Measurements from ENCODE around the gene LZTS2. TPM values are rescaled to one million over a fixed set of nuclear protein-coding genes. Genes with fewer than 3 reads are reported as not detected.

Gene LZTS2
- total RNA-seq, 1 experiment from 2014 or later, result 11.3 TPM

DNA sequence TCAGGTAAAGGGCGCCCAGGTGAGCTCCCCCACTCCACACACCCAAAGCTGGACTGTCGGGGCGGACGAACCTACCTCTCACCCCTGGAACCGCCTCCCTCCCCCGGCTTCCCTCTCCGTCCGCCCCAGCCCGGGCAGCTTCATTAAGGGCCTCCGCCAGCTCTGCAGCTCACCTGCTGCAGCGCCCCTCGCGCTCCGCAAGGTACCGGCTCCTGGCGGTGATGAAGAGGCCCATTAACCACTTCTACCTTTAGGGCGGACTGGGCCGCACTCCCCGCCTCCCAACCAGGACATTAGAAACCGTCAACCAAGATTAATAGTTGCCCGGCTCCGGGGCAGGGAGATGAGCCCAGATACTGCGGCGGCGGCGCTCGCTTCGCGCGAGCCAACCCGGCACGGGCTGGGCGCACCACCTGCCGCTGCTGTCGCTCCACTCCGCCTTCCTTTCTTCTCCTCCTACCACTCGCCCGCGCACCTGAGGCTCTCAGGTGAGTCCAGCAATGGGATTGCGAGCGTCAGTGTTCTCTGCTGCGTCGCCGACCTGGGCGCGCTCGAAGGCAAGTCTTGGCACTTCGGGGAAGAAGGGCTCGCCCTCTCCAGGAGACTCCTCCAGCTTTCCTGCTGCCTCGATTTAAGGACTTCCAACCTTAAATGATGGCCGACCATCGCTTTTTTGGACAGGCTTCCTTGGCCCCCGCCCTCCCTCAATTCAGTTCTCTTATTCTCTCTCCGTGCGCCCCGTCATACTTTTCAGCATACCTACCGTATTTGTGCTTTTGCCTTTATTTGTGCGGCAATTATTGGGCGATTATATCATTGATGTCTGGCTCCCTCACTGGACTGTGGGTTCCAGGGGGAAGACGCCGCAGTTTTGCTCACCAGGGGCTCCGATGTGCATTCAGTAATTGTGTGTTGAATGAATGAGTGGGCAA is 48.6 kb downstream of the LZTS2 start:
- no peaks in the 10 kb centered on the region for H3K79me2 ChIP-seq (ENCODE audit: low read length)
- H4K20me1 ChIP-seq (ENCODE audit: insufficient read depth, low read depth, low read length), result no peaks in the 10 kb centered on the region
- no peaks in the 10 kb centered on the region for H3K27me3 ChIP-seq (ENCODE audit: low read length)
- H3K4me1 ChIP-seq (ENCODE audit: low read length), result peaks cover 20% of the 10 kb centered on the region
- H3K9ac ChIP-seq (ENCODE audit: low read length), result no peak overlapping the region
- H2AFZ ChIP-seq (ENCODE audit: low read length), result no peak overlapping the region
- H3K27ac ChIP-seq (ENCODE audit: low read length), result no peak overlapping the region
- H3K4me2 ChIP-seq (ENCODE audit: low read depth, low read length, poor library complexity, severe bottlenecking), result no peak overlapping the region
- H3K9me2 ChIP-seq (replicated peaks; ENCODE audit: insufficient read depth, low read length), result no peaks in the 10 kb centered on the region
- no peaks in the 10 kb centered on the region for H3K9me3 ChIP-seq (ENCODE audit: low read length)
- H3K4me3 ChIP-seq (ENCODE audit: low read length), result no peak overlapping the region
- H3K36me3 ChIP-seq (ENCODE audit: insufficient read depth, low read length), result no peaks in the 10 kb centered on the region
- DNase-seq, result no peak

DNA sequence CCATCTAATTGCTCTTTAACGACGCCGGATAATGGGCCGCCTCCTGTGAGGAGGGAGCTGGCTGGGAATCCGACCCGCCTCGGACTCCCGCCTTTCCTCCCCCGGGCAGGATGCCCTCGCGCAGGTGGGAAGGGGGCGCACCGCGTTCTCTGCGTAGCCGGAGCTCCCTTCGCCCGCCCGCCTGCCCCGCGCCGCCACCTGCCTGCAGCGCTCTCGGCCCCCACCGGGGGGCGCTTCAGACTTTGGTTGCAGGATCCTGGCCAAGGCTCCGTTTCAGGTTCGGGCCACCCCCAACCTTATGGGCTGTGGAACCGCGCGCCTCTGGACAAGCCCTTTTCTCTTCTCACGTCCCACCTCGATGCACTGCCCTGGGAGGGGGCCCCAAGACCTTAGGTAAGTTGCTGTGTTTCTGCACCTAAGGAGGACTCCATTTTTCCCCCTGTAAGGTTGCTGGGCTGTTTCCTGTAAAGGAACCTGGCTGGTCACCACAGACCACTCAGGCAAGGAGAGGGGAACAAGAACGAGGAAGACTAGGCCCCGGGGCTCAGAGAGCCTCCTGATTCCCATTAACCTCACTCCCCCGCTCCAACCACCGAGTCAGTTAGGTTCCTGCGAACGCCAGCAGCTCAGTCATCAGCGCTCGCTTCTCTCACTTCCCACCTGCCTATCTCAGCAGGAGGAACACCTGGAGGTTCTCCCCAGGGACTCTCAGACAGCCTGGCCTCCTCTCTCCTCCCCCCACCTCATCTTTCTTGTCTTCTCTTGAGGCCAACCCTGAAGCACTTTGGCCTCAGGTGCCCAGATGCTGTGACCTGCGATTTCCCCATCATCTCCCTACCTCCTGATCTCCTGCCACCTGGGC is 50.8 kb downstream of the LZTS2 start:
- Histone ChIP-seq H2AFZ (ENCODE audit: low read length) (peak overlapping the region; percentile 96), H3K4me3 (ENCODE audit: low read length) (peak overlapping the region; percentile 69), H3K9ac (ENCODE audit: low read length) (peak overlapping the region; percentile 68)

DNA sequence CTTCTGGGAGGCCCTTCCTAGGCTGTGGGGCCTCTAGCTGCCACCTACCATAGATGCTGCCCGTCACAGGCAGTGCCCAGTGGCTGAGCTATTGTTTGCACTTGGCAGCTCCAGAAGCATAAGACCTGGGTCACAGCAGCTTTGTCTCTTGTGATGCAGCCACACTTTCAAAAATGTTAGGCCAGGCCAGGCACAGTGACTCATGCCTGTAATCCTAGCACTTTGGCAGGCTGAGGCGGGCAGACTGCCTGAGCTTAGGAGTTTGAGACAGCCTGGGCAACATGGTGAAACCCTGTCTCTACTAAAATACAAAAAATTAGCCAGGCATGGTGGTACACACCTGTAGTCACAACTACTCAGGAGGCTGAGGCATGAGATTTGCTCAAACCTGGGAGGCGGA is 52.7 kb downstream of the LZTS2 start:
- H4K20me1 ChIP-seq (ENCODE audit: insufficient read depth, low read depth, low read length), result no peaks in the 10 kb centered on the region
- no peak overlapping the region for H3K4me2 ChIP-seq (ENCODE audit: low read depth, low read length, poor library complexity, severe bottlenecking)
- no peak overlapping the region for H3K9ac ChIP-seq (ENCODE audit: low read length)

More for the DNA sequence above, 50.8 kb downstream of the LZTS2 start:
- H3K9me3 ChIP-seq (ENCODE audit: low read length), result no peaks in the 10 kb centered on the region
- no peaks in the 10 kb centered on the region for H3K9me2 ChIP-seq (replicated peaks; ENCODE audit: insufficient read depth, low read length)
- no peaks in the 10 kb centered on the region for H3K27me3 ChIP-seq (ENCODE audit: low read length)
- no peaks in the 10 kb centered on the region for H3K36me3 ChIP-seq (ENCODE audit: insufficient read depth, low read length)
- H3K4me2 ChIP-seq (ENCODE audit: low read depth, low read length, poor library complexity, severe bottlenecking), result peak overlapping the region; percentile 78
- peak; percentile 93 for DNase-seq
- H3K27ac ChIP-seq (ENCODE audit: low read length), result no peak overlapping the region
- no peaks in the 10 kb centered on the region for H3K79me2 ChIP-seq (ENCODE audit: low read length)
- H3K4me1 ChIP-seq (ENCODE audit: low read length), result peaks cover 14% of the 10 kb centered on the region
- H4K20me1 ChIP-seq (ENCODE audit: insufficient read depth, low read depth, low read length), result no peaks in the 10 kb centered on the region

DNA sequence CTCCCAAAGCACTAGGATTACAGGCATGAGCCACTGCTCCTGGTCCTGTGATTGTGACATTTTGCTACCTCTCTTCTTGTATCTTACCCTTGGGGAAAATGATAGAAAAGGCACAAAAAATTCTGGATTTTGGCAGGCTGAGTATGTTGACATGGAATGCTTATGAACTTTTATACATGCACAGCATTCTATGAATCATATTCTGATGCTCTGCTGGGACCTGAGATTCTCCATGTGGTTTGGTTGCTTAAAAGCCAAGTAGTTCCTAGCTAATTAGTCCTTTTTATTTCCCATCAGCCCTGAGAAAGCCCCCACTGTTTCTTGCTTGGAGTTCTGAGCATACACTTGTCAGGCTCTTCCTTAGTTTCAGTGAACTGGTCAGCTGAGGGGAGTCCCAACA is 53.9 kb downstream of the LZTS2 start:
- Histone ChIP-seq H3K79me2 (ENCODE audit: low read length) (peaks cover 16% of the 10 kb centered on the region), H3K27ac (ENCODE audit: low read length) (no peak overlapping the region), H3K4me1 (ENCODE audit: low read length) (peaks cover 22% of the 10 kb centered on the region)

More for the DNA sequence above, 52.7 kb downstream of the LZTS2 start:
- Histone ChIP-seq H3K27ac (ENCODE audit: low read length) (no peak overlapping the region), H3K79me2 (ENCODE audit: low read length) (peaks cover 6% of the 10 kb centered on the region), H3K4me1 (ENCODE audit: low read length) (peaks cover 17% of the 10 kb centered on the region), H2AFZ (ENCODE audit: low read length) (no peak overlapping the region), H3K36me3 (ENCODE audit: insufficient read depth, low read length) (no peaks in the 10 kb centered on the region), H3K9me3 (ENCODE audit: low read length) (no peaks in the 10 kb centered on the region), H3K27me3 (ENCODE audit: low read length) (no peaks in the 10 kb centered on the region), H3K4me3 (ENCODE audit: low read length) (no peak overlapping the region), H3K9me2 (replicated peaks; ENCODE audit: insufficient read depth, low read length) (no peaks in the 10 kb centered on the region)
- no peak for DNase-seq

DNA sequence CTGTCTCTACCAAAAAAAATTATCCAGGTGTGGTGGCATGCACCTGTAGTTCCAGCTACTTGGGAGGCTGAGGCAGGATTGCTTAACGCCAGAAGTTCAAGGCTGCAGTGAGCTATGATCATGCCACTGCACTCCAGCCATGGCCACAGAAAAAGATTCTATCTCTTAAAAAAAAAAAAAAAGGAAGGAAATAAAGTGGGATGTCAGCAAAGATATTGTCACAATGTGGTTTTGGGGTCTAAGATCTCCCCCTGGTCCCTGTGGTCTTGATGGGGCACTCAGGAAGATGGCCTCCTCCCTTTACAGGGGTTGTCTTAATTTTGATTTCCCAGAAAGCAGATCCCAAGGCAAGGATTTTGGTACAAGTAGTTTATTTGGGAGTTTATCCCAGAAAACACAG is 54.7 kb downstream of the LZTS2 start:
- no peaks in the 10 kb centered on the region for H3K9me3 ChIP-seq (ENCODE audit: low read length)
- H3K9ac ChIP-seq (ENCODE audit: low read length), result no peak overlapping the region
- H3K4me2 ChIP-seq (ENCODE audit: low read depth, low read length, poor library complexity, severe bottlenecking), result no peak overlapping the region
- no peaks in the 10 kb centered on the region for H3K9me2 ChIP-seq (replicated peaks; ENCODE audit: insufficient read depth, low read length)
- H2AFZ ChIP-seq (ENCODE audit: low read length), result no peak overlapping the region
- H3K27me3 ChIP-seq (ENCODE audit: low read length), result no peaks in the 10 kb centered on the region
- no peak overlapping the region for H3K27ac ChIP-seq (ENCODE audit: low read length)
- no peak overlapping the region for H3K4me3 ChIP-seq (ENCODE audit: low read length)
- peaks cover 22% of the 10 kb centered on the region for H3K79me2 ChIP-seq (ENCODE audit: low read length)
- no peaks in the 10 kb centered on the region for H3K36me3 ChIP-seq (ENCODE audit: insufficient read depth, low read length)
- DNase-seq, result no peak
- peaks cover 29% of the 10 kb centered on the region for H3K4me1 ChIP-seq (ENCODE audit: low read length)
- no peaks in the 10 kb centered on the region for H4K20me1 ChIP-seq (ENCODE audit: insufficient read depth, low read depth, low read length)

More for the DNA sequence above, 53.9 kb downstream of the LZTS2 start:
- Histone ChIP-seq H3K9me3 (ENCODE audit: low read length) (no peaks in the 10 kb centered on the region), H2AFZ (ENCODE audit: low read length) (no peak overlapping the region), H4K20me1 (ENCODE audit: insufficient read depth, low read depth, low read length) (no peaks in the 10 kb centered on the region), H3K27me3 (ENCODE audit: low read length) (no peaks in the 10 kb centered on the region), H3K9ac (ENCODE audit: low read length) (no peak overlapping the region), H3K9me2 (replicated peaks; ENCODE audit: insufficient read depth, low read length) (no peaks in the 10 kb centered on the region), H3K4me2 (ENCODE audit: low read depth, low read length, poor library complexity, severe bottlenecking) (no peak overlapping the region), H3K36me3 (ENCODE audit: insufficient read depth, low read length) (no peaks in the 10 kb centered on the region), H3K4me3 (ENCODE audit: low read length) (no peak overlapping the region)
- DNase-seq, result no peak

DNA sequence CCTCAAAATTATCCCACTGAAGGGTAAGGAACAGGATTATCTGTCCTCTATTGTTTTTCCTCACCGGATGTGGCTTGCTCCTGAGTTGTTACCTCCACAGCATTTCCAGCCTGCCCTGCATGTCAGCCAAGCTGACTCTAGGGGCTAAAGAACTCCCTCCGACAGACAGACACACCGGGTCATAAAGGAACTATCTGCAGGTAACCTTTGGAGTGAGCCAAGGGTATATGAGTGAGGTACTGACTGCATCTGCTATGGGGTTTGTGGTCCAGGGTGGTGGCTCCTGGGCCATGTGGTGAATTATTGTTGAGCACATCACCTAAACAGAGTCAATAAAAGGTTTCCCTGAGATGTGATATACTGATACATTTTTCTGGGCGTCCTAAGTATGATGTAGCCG is 55.3 kb downstream of the LZTS2 start:
- H2AFZ ChIP-seq (ENCODE audit: low read length), result no peak overlapping the region
- H3K4me2 ChIP-seq (ENCODE audit: low read depth, low read length, poor library complexity, severe bottlenecking), result no peak overlapping the region
- peaks cover 28% of the 10 kb centered on the region for H3K79me2 ChIP-seq (ENCODE audit: low read length)
- H3K9me3 ChIP-seq (ENCODE audit: low read length), result no peaks in the 10 kb centered on the region
- no peaks in the 10 kb centered on the region for H3K27me3 ChIP-seq (ENCODE audit: low read length)
- no peak overlapping the region for H3K27ac ChIP-seq (ENCODE audit: low read length)
- DNase-seq, result no peak
- H3K36me3 ChIP-seq (ENCODE audit: insufficient read depth, low read length), result no peaks in the 10 kb centered on the region
- H4K20me1 ChIP-seq (ENCODE audit: insufficient read depth, low read depth, low read length), result no peaks in the 10 kb centered on the region
- H3K4me1 ChIP-seq (ENCODE audit: low read length), result peaks cover 33% of the 10 kb centered on the region
- no peak overlapping the region for H3K4me3 ChIP-seq (ENCODE audit: low read length)
- H3K9ac ChIP-seq (ENCODE audit: low read length), result no peak overlapping the region
- H3K9me2 ChIP-seq (replicated peaks; ENCODE audit: insufficient read depth, low read length), result no peaks in the 10 kb centered on the region

DNA sequence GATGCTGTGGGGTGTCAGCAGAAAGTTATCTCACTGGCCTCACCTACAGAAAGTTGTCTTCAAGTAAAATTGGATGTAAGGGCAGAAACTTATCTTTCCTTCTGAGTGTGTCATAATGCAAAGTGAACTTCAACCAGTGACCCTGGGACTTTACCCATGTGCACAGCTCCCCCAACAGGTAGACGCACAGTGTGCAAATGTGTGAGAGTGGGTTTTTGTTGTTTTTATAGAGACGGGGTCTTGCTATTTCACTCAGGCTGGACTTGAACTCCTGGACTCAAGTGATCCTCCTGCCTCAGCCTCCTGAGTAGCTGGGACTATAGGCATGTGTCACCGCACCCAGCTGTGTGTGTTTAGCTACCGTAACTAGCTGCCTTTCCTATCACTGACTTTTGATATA is 55.8 kb downstream of the LZTS2 start:
- H3K9me2 ChIP-seq (replicated peaks; ENCODE audit: insufficient read depth, low read length), result no peaks in the 10 kb centered on the region
- H3K27me3 ChIP-seq (ENCODE audit: low read length), result no peaks in the 10 kb centered on the region
- H2AFZ ChIP-seq (ENCODE audit: low read length), result no peak overlapping the region
- peaks cover 33% of the 10 kb centered on the region for H3K79me2 ChIP-seq (ENCODE audit: low read length)
- H3K4me2 ChIP-seq (ENCODE audit: low read depth, low read length, poor library complexity, severe bottlenecking), result no peak overlapping the region
- H3K9ac ChIP-seq (ENCODE audit: low read length), result no peak overlapping the region
- no peaks in the 10 kb centered on the region for H3K36me3 ChIP-seq (ENCODE audit: insufficient read depth, low read length)
- no peaks in the 10 kb centered on the region for H3K9me3 ChIP-seq (ENCODE audit: low read length)
- peaks cover 28% of the 10 kb centered on the region for H3K4me1 ChIP-seq (ENCODE audit: low read length)
- DNase-seq, result peak; percentile 61
- no peak overlapping the region for H3K27ac ChIP-seq (ENCODE audit: low read length)
- no peaks in the 10 kb centered on the region for H4K20me1 ChIP-seq (ENCODE audit: insufficient read depth, low read depth, low read length)
- H3K4me3 ChIP-seq (ENCODE audit: low read length), result no peak overlapping the region
